Small intestine (tissue), 7 donors: ENCODE data around the gene VPS26B. TPM values are rescaled to one million over a fixed set of nuclear protein-coding genes. Genes with fewer than 3 reads are reported as not detected.
"Not testable (repeated sequence)": the region's sequence is repeated elsewhere in the genome, so short reads cannot be mapped to it uniquely, and the experiment has no call there.

ENCODE experiments used
- DNase-seq, 2 donors: peaks; one replicate each; pipeline versions ENCODE4 v3.0.0 to v3.0.0-alpha.2; 2013
- FAIRE-seq: peaks from 2 replicates; lab custom pipeline; 2012; peaks lifted over from hg19 to GRCh38; lab: Jason Lieb, UNC
- H3K27ac ChIP-seq, 3 donors: one replicate each; pipeline ENCODE4 v1.5.1; 2013; ENCODE audit warnings: low read length in 2 of 3, mild to moderate bottlenecking in 2 of 3, control low read depth in 1 of 3, inconsistent platforms in 1 of 3, low read depth in 1 of 3, moderate library complexity in 1 of 3
- H3K27me3 ChIP-seq, 3 donors: one replicate each; pipeline ENCODE4 v1.6.1; 2013; ENCODE audit warnings: low read length in 3 of 3, inconsistent platforms in 1 of 3; ENCODE audit not compliant: control insufficient read depth in 3 of 3, insufficient read depth in 3 of 3
- H3K36me3 ChIP-seq, 3 donors: one replicate each; pipeline ENCODE4 v1.6.1; 2013; ENCODE audit warnings: low read length in 3 of 3, inconsistent platforms in 1 of 3, low read depth in 1 of 3, mild to moderate bottlenecking in 1 of 3, moderate library complexity in 1 of 3; ENCODE audit not compliant: control insufficient read depth in 3 of 3, insufficient read depth in 2 of 3
- H3K4me1 ChIP-seq, 3 donors: one replicate each; pipeline ENCODE4 v1.6.1; 2013; ENCODE audit warnings: low read length in 2 of 3, inconsistent platforms in 1 of 3, low read depth in 1 of 3, mild to moderate bottlenecking in 1 of 3, moderate library complexity in 1 of 3; ENCODE audit not compliant: control insufficient read depth in 3 of 3, insufficient read depth in 2 of 3
- H3K4me3 ChIP-seq, 3 donors: one replicate each; pipeline ENCODE4 v1.5.1; 2013; ENCODE audit warnings: low read length in 3 of 3, control low read depth in 1 of 3, inconsistent platforms in 1 of 3, low read depth in 1 of 3, mild to moderate bottlenecking in 1 of 3, moderate library complexity in 1 of 3
- H3K9me3 ChIP-seq, 2 donors: one replicate each; pipeline ENCODE4 v1.6.1; 2013; ENCODE audit warnings: low read depth in 1 of 2, low read length in 1 of 2; ENCODE audit not compliant: control insufficient read depth in 2 of 2, insufficient read depth in 1 of 2
- WGBS, 3 donors: extraction: QIAGEN DNeasy Blood & Tissue Kit; methylation state at CpG; one replicate each; pipeline ENCODE4 v1.1.7; 2013; 5-methylcytosine and 5-hydroxymethylcytosine counted together
- polyA plus RNA-seq, 4 donors: library from polyadenylated mRNA; stranded (reverse) in 3 of 4; unstranded in 1 of 4; fragments of 200-250 nt in 3 of 4; fragments of 120-200 nt in 1 of 4; gene quantifications; one replicate each; pipeline versions ENCODE4 v1.2.1 to v1.2.3, GENCODE V29; 2013
- donor health status: healthy with polysubstance abuse.
- donor health status: control.
- donor health status: control.
- donor health status: Bipolar disorder and iron deficiency.
- donor health status: healthy.

VPS26B gene
- polyA plus RNA-seq, 4 donors = 26.3 to 45.2 (median 35.9) TPM

DNA sequence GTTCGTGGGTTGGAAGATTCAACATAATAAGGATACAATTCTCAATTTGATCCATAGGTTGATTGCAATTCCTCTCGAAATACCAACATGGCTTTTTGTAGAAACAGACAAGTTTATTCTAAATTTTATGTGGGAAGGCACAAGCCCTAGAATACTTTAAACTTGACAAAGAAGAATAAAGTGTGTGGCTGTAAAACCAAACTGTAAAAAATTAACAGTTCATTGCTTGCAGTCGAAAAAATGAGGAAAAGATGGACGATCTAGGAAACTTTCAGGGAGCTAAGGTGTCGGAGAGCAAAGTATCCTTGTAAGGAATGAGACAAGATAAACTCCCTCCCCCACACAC lies 50.7 kb downstream of the VPS26B start:
- DNase-seq (no peak), FAIRE-seq (no peak)
- Histone ChIP-seq H3K27me3 (peaks cover 7 to 70% (median 37%) of the 10 kb centered on the region in 3 donors), H3K4me1 (peaks cover 0 to 5% (median 0%) of the 10 kb centered on the region in 3 donors), H3K27ac (no peak overlapping the region), H3K36me3 (no peaks in the 10 kb centered on the region), H3K4me3 (no peak overlapping the region), H3K9me3 (peaks cover 0 to 4% of the 10 kb centered on the region in 2 donors)
- 14 to 21% (median 21%) methylated on average over 5 of the region's 5 CpGs for WGBS, 3 donors

GRCh38 chr11:134275534-134276395 lies 51.3 kb downstream of the VPS26B start, which contains the start of gene GLB1L3:
GLB1L3 (plus strand) TSS chr11:134276379; CDS start chr11:134276741, 362 bp downstream.
- Histone ChIP-seq H3K4me1 (peaks cover 0 to 5% (median 0%) of the 10 kb centered on the region in 3 donors), H3K36me3 (no peaks in the 10 kb centered on the region), H3K4me3 (peak within 1 kb of the TSS in 1 of 3 donors; percentile 40), H3K27ac (no peak within 1 kb of the TSS), H3K9me3 (peaks cover 0 to 4% of the 10 kb centered on the region in 2 donors), H3K27me3 (peaks cover 7 to 64% (median 37%) of the 10 kb centered on the region in 3 donors)
- FAIRE-seq (no peak), DNase-seq (peak in 1 of 2 donors; percentile 43)
- WGBS, 3 donors = 2 to 3% (median 2%) methylated on average over 60 to 68 of the region's 68 CpGs

GRCh38 chr11:134276396-134277182 lies 52.1 kb downstream of the VPS26B start:
- 2 to 3% (median 3%) methylated on average over 61 to 88 of the region's 88 CpGs for WGBS, 3 donors
- Histone ChIP-seq H3K4me3 (peak overlapping the region in 1 of 3 donors; percentile 40), H3K27me3 (peaks cover 7 to 59% (median 36%) of the 10 kb centered on the region in 3 donors), H3K27ac (no peak overlapping the region), H3K4me1 (peaks cover 0 to 5% (median 0%) of the 10 kb centered on the region in 3 donors), H3K36me3 (no peaks in the 10 kb centered on the region), H3K9me3 (peaks cover 0 to 4% of the 10 kb centered on the region in 2 donors)
- no peak for DNase-seq
- no peak for FAIRE-seq

- peaks cover 0 to 4% of the 10 kb centered on the region in 2 donors for H3K9me3 ChIP-seq
- H3K4me3 ChIP-seq = no peak overlapping the region
- FAIRE-seq = no peak
- no peak overlapping the region for H3K27ac ChIP-seq
- 18 to 24% (median 20%) methylated on average over 36 of the region's 36 CpGs for whole genome bisulfite sequencing, 3 donors
- H3K36me3 ChIP-seq = no peaks in the 10 kb centered on the region
- DNase-seq = no peak
- H3K4me1 ChIP-seq = peaks cover 0 to 5% (median 0%) of the 10 kb centered on the region in 3 donors
- peaks cover 7 to 51% (median 34%) of the 10 kb centered on the region in 3 donors for H3K27me3 ChIP-seq
These were observed 52.9 kb downstream of the VPS26B start for GRCh38 chr11:134277183-134278001.

DNA sequence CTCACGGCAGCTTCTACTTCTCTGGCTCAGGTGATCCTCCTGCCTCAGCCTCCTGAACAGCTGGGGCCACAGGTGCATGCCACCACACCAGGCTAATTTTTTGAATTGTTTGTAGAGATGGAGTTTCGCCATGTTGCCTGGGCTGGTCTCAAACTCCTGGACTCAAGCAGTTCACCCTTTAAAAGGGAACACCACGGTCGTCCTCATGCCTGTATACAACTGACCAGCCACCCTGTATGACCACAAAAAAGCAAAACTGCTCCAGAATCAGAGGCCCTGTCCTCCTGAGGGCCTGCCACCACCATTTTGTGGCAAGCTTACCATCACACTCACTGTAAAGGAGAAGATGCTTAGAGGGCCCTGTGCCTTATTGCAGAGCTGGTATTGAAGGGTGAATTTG lies 53.9 kb downstream of the VPS26B start:
- DNase-seq (no peak), FAIRE-seq (no peak)
- peaks cover 0 to 5% (median 0%) of the 10 kb centered on the region in 3 donors for H3K4me1 ChIP-seq
- H3K27ac ChIP-seq = no peak overlapping the region
- no peak overlapping the region for H3K4me3 ChIP-seq
- peaks cover 0 to 4% of the 10 kb centered on the region in 2 donors for H3K9me3 ChIP-seq
- H3K36me3 ChIP-seq = no peaks in the 10 kb centered on the region
- WGBS, 3 donors = 90 to 94% (median 91%) methylated on average over 4 of the region's 4 CpGs
- H3K27me3 ChIP-seq = peaks cover 3 to 43% (median 32%) of the 10 kb centered on the region in 3 donors

DNA sequence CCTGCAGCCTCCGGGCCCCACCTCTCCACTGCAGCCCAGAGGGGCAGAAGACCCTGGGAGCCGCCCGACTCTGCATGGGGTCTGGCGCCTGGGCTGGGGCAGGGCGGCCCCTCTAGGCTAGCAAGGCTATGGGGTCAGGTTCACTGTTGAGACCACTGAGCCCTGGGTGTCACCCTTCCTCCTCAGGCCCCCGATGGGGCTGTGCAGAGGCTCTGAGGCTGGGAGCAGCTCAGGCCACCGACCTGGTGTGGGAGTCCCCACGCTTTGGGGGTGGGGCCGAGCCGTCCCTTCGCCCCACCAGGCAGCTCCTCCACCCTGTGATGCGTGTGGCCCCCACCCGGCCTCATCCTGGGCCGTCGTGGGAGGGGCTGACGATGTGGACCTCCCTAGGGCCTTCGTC lies 57.2 kb downstream of the VPS26B start:
- not testable (repeated sequence) for DNase-seq, H3K4me1 ChIP-seq, H3K4me3 ChIP-seq, H3K36me3 ChIP-seq, FAIRE-seq, H3K27ac ChIP-seq, H3K9me3 ChIP-seq
- WGBS, 3 donors = 77 to 93% (median 82%) methylated on average over 4 to 15 of the region's 17 CpGs
- peaks cover 3 to 21% (median 17%) of the 10 kb centered on the region in 3 donors for H3K27me3 ChIP-seq

- DNase-seq (no peak), FAIRE-seq (no peak)
- 83 to 85% (median 83%) methylated on average over 22 of the region's 22 CpGs for WGBS, 3 donors
- H3K4me1 ChIP-seq = no peaks in the 10 kb centered on the region
- H3K27me3 ChIP-seq = peaks cover 0 to 14% (median 10%) of the 10 kb centered on the region in 3 donors
- H3K36me3 ChIP-seq = no peaks in the 10 kb centered on the region
- H3K4me3 ChIP-seq = no peak overlapping the region
- H3K9me3 ChIP-seq = peaks cover 0 to 4% of the 10 kb centered on the region in 2 donors
- H3K27ac ChIP-seq = no peak overlapping the region
These were observed 57.9 kb downstream of the VPS26B start for GRCh38 chr11:134282121-134283045.
